IMR-90 (cell line): ENCODE measurements around the gene ING2. TPM values are rescaled to one million over a fixed set of nuclear protein-coding genes. Genes with fewer than 3 reads are reported as not detected.
A peak's percentile ranks its signal among the peaks of the same experiment; 100 is the strongest.

ENCODE experiments used
- ATAC-seq: fragments of 200-7000 bp; cut with Tn5 transposase; 2 replicates; pipeline ENCODE4 v1.9.1; 2020; ENCODE audit warnings: low read depth, mild to moderate bottlenecking, moderate library complexity
- BruUV-seq: library from RNA; stranded (reverse); fragments of 400-500 nt; replicated peaks from 2 replicates; lab custom pipeline; 2021; lab: Mats Ljungman, UMichigan
- CTCF ChIA-PET: fragments of 300-600 bp; formaldehyde crosslinking; extraction: SDS; loops from one replicate; lab custom pipeline; 2021; ENCODE audit warnings: antibody characterized with exemption; lab: Yijun Ruan, JAX
- POLR2A ChIA-PET: fragments of 300-600 bp; sonication (Branson Sonifier 250); formaldehyde crosslinking; loops from one replicate; lab custom pipeline; 2022; ENCODE audit warnings: antibody characterized with exemption; ENCODE audit not compliant: unreplicated experiment; lab: Charles Lee
- DNase-seq: peaks from one replicate; pipeline ENCODE4 v3.0.0; 2013
- H2AFZ ChIP-seq: replicated peaks from 2 replicates; pipeline ENCODE3; 2013; ENCODE audit warnings: low read length, mild to moderate bottlenecking; ENCODE audit not compliant: poor library complexity
- H2AK5ac ChIP-seq: 2 replicates; pipeline ENCODE4 v1.6.1; 2013; ENCODE audit warnings: low read depth, low read length, inconsistent platforms
- H2AK9ac ChIP-seq: replicated peaks from 2 replicates; pipeline ENCODE3; 2013; ENCODE audit warnings: mild to moderate bottlenecking, low read depth, low read length, moderate library complexity; ENCODE audit not compliant: poor library complexity
- H2BK120ac ChIP-seq: 2 replicates; pipeline ENCODE4 v1.6.1; 2013; ENCODE audit warnings: low read depth, low read length, inconsistent platforms
- H2BK15ac ChIP-seq: 3 replicates; pipeline ENCODE4 v1.6.1; 2013; ENCODE audit warnings: low read depth, low read length, inconsistent platforms
- H2BK20ac ChIP-seq: 2 replicates; pipeline ENCODE4 v1.6.1; 2013; ENCODE audit warnings: low read depth, mild to moderate bottlenecking, inconsistent platforms, low read length, moderate library complexity
- H2BK5ac ChIP-seq: 2 replicates; pipeline ENCODE4 v1.6.1; 2013; ENCODE audit warnings: mild to moderate bottlenecking, low read depth, low read length, inconsistent platforms; ENCODE audit not compliant: poor library complexity, severe bottlenecking
- H3K14ac ChIP-seq: replicated peaks from 2 replicates; pipeline ENCODE4 v1.6.1; 2013; ENCODE audit warnings: low read depth, low read length, inconsistent platforms
- H3K18ac ChIP-seq: 2 replicates; pipeline ENCODE4 v1.6.1; 2013; ENCODE audit warnings: low read depth, low read length, control low read depth
- H3K23ac ChIP-seq: 2 replicates; pipeline ENCODE4 v1.6.1; 2013; ENCODE audit warnings: low read depth, low read length, inconsistent platforms
- H3K27ac ChIP-seq: 2 replicates; pipeline ENCODE4 v1.5.1; 2013; ENCODE audit warnings: mild to moderate bottlenecking, control low read depth, low read length; ENCODE audit not compliant: insufficient read depth
- H3K27me3 ChIP-seq: 2 replicates; pipeline ENCODE4 v1.6.1; 2013; ENCODE audit warnings: low read length; ENCODE audit not compliant: control insufficient read depth, insufficient read depth
- H3K36me3 ChIP-seq: 2 replicates; pipeline ENCODE4 v1.6.1; 2013; ENCODE audit warnings: low read length, mixed read lengths; ENCODE audit not compliant: control insufficient read depth, insufficient read depth
- H3K4ac ChIP-seq: 2 replicates; pipeline ENCODE4 v1.6.1; 2013; ENCODE audit warnings: low read depth, low read length, inconsistent platforms
- H3K4me1 ChIP-seq: 2 replicates; pipeline ENCODE4 v1.6.1; 2013; ENCODE audit warnings: low read length, mixed read lengths; ENCODE audit not compliant: control insufficient read depth, insufficient read depth
- H3K4me2 ChIP-seq: 2 replicates; pipeline ENCODE4 v1.6.1; 2013; ENCODE audit warnings: low read depth, mild to moderate bottlenecking, control low read depth, low read length, moderate library complexity
- H3K4me3 ChIP-seq: 2 replicates; pipeline ENCODE4 v1.5.1; 2013; ENCODE audit warnings: low read depth, mild to moderate bottlenecking, control low read depth, low read length, moderate library complexity; ENCODE audit not compliant: insufficient read depth
- H3K56ac ChIP-seq: 2 replicates; pipeline ENCODE4 v1.6.1; 2013; ENCODE audit warnings: low read length, inconsistent platforms; ENCODE audit not compliant: insufficient read depth; ENCODE audit errors: extremely low read depth
- H3K79me1 ChIP-seq, 2 experiments: 2 replicates each; pipeline ENCODE4 v1.6.1; 2013; ENCODE audit warnings: low read length in 2 of 2, inconsistent platforms in 1 of 2, low read depth in 1 of 2
- H3K9ac ChIP-seq: 2 replicates; pipeline ENCODE4 v1.6.1; 2013; ENCODE audit warnings: low read depth, low read length, control low read depth
- H3K9me1 ChIP-seq: 2 replicates; pipeline ENCODE4 v1.6.1; 2013; ENCODE audit warnings: low read length, inconsistent platforms; ENCODE audit not compliant: insufficient read depth
- H3K9me3 ChIP-seq: 2 replicates; pipeline ENCODE4 v1.6.1; 2013; ENCODE audit warnings: low read length; ENCODE audit not compliant: control insufficient read depth, insufficient read depth
- H4K20me1 ChIP-seq: 2 replicates; pipeline ENCODE4 v1.6.1; 2013; ENCODE audit warnings: low read length, inconsistent platforms; ENCODE audit not compliant: insufficient read depth
- H4K5ac ChIP-seq: 2 replicates; pipeline ENCODE4 v1.6.1; 2013; ENCODE audit warnings: mild to moderate bottlenecking, low read depth, low read length, control low read depth
- H4K8ac ChIP-seq, 2 experiments: 2 replicates each; pipeline ENCODE4 v1.6.1; 2013; ENCODE audit warnings: low read depth in 2 of 2, low read length in 2 of 2, control low read depth in 1 of 2, inconsistent platforms in 1 of 2
- H4K91ac ChIP-seq: 2 replicates; pipeline ENCODE4 v1.6.1; 2013; ENCODE audit warnings: low read depth, low read length, inconsistent platforms; ENCODE audit not compliant: insufficient read depth
- CEBPB ChIP-seq: IDR thresholded peaks from 2 replicates; pipeline ENCODE4 v1.6.1; 2012; ENCODE audit warnings: low read depth, low read length, improper control_type of control experiment
- CHD1 ChIP-seq: IDR thresholded peaks from 2 replicates; pipeline ENCODE4 v1.6.1; 2012; ENCODE audit warnings: low read depth, low read length, improper control_type of control experiment
- CTCF ChIP-seq: conservative IDR thresholded peaks from 2 replicates; pipeline ENCODE4 v1.5.1; 2012; ENCODE audit warnings: mild to moderate bottlenecking, low read depth, low read length, improper control_type of control experiment
- ELK1 ChIP-seq: fragments of 150-350 bp; IDR thresholded peaks from 2 replicates; pipeline ENCODE4 v1.6.1; 2016; ENCODE audit warnings: low read depth, mild to moderate bottlenecking, low read length, moderate library complexity, borderline replicate concordance
- FOS ChIP-seq: fragments of 150-350 bp; IDR thresholded peaks from 2 replicates; pipeline ENCODE4 v1.6.1; 2016; ENCODE audit warnings: low read depth, low read length
- MAFK ChIP-seq: IDR thresholded peaks from 2 replicates; pipeline ENCODE4 v1.6.1; 2012; ENCODE audit warnings: low read depth, low read length, improper control_type of control experiment
- MAZ ChIP-seq: IDR thresholded peaks from 2 replicates; pipeline ENCODE4 v1.6.1; 2012; ENCODE audit warnings: low read depth, mild to moderate bottlenecking, low read length, improper control_type of control experiment, moderate library complexity, borderline replicate concordance
- NFE2L2 ChIP-seq: fragments of 150-350 bp; IDR thresholded peaks from 2 replicates; pipeline ENCODE4 v1.6.1; 2016; ENCODE audit warnings: low read depth, mild to moderate bottlenecking, low read length
- POLR2A ChIP-seq: IDR thresholded peaks from 2 replicates; pipeline ENCODE4 v1.6.1; 2012; ENCODE audit warnings: mild to moderate bottlenecking, low read depth, low read length
- RAD21 ChIP-seq: IDR thresholded peaks from 2 replicates; pipeline ENCODE4 v1.6.1; 2012; ENCODE audit warnings: low read length, improper control_type of control experiment
- RCOR1 ChIP-seq: IDR thresholded peaks from 2 replicates; pipeline ENCODE4 v1.6.1; 2012; ENCODE audit warnings: mild to moderate bottlenecking, low read length, improper control_type of control experiment; ENCODE audit not compliant: insufficient replicate concordance
- RFX5 ChIP-seq: IDR thresholded peaks from 2 replicates; pipeline ENCODE4 v1.8.0; 2012; ENCODE audit warnings: low read depth, mild to moderate bottlenecking, low read length, moderate library complexity
- SMC3 ChIP-seq: fragments of 150-350 bp; IDR thresholded peaks from 2 replicates; pipeline ENCODE4 v1.6.1; 2016; ENCODE audit warnings: low read depth, mild to moderate bottlenecking, antibody characterized with exemption, low read length, moderate library complexity
- USF2 ChIP-seq: fragments of 150-350 bp; IDR thresholded peaks from 2 replicates; pipeline ENCODE4 v1.6.1; 2017; ENCODE audit warnings: mild to moderate bottlenecking, antibody characterized with exemption, low read length, low read depth
- WGBS, 2 experiments: methylation state at CpG; one replicate each; pipeline versions ENCODE4 v1.1.5 to v1.1.7; 2013; ENCODE audit warnings: missing lambda C conversion rate in 2 of 2; ENCODE audit not compliant: insufficient read length in 1 of 2; ENCODE audit errors: extremely low coverage in 2 of 2; 5-methylcytosine and 5-hydroxymethylcytosine counted together
- dilution Hi-C: fragments of 300-500 bp; cut with HindIII; formaldehyde crosslinking; loops from one replicate; pipeline ENCODE4 v1.14.3; 2018; ENCODE audit warnings: low sequenced_read_pairs; ENCODE audit not compliant: unreplicated experiment
- in situ Hi-C: fragments of 300-500 bp; cut with MboI; formaldehyde crosslinking; loops from 3 replicates; pipeline ENCODE4 v1.14.3; 2019; ENCODE audit warnings: low sequenced_read_pairs, inconsistent platforms, mixed read lengths
- intact Hi-C: fragments of 100-400 bp; cut with micrococcal nuclease; formaldehyde crosslinking; loops from 2 replicates; pipeline ENCODE4 v1.10.0; 2022
- polyA plus RNA-seq, 3 experiments: library from polyadenylated mRNA; depleted of rRNA; stranded (reverse); fragments of >200 nt; gene quantifications; 2 replicates each; pipeline ENCODE4 v1.2.3, GENCODE V29; 2012; ENCODE audit warnings: low replicate concordance in 1 of 3
- total RNA-seq: library from RNA; depleted of rRNA; stranded (reverse); fragments of >200 nt; gene quantifications from 2 replicates; pipeline ENCODE4 v1.2.3, GENCODE V29; 2012

ING2 gene
- total and polyA plus RNA-seq, 2 of the 4 experiments (the other 2 are of a cell fraction): 2.5 to 9.5 TPM

- in situ Hi-C loops (no loop called here), dilution Hi-C loops (no loop called here), intact Hi-C loops (no loop called here)
- H2BK15ac ChIP-seq: no peak overlapping the region
- H3K79me1 ChIP-seq: no peaks in the 10 kb centered on the region
- H3K56ac ChIP-seq: no peak overlapping the region
- H4K91ac ChIP-seq: no peak overlapping the region
- no peak overlapping the region for H4K5ac ChIP-seq
- H2BK20ac ChIP-seq: no peak overlapping the region
- ChIA-PET CTCF (interaction anchor here (0.7 to 0.9 kb wide), 2 partner anchors 31 to 62 kb away, joined by 3 to 10 read pairs; no protein-coding TSS in a partner anchor), POLR2A (no interaction called here)
- no peak overlapping the region for H2BK120ac ChIP-seq
- H3K27ac ChIP-seq: no peak overlapping the region; the same call in 1 of the 2 replicates
- H2BK5ac ChIP-seq: no peak overlapping the region
- DNase-seq (no peak), ATAC-seq (no peak)
- H2AFZ ChIP-seq: peak overlapping the region; percentile 74
- no peaks in the 10 kb centered on the region for H3K9me1 ChIP-seq
- no peak overlapping the region; the same call in none of the 2 replicates for H3K4me2 ChIP-seq
- H3K36me3 ChIP-seq: no peaks in the 10 kb centered on the region
- TF ChIP-seq SMC3 (no peak), CHD1 (no peak), RCOR1 (no peak), ELK1 (no peak), USF2 (no peak), NFE2L2 (no peak), CEBPB (no peak), MAZ (no peak), MAFK (no peak), FOS (no peak), RFX5 (no peak), RAD21 (no peak), POLR2A (no peak), CTCF (no peak)
- H4K8ac ChIP-seq: no peak overlapping the region
- H2AK9ac ChIP-seq: no peak overlapping the region
- WGBS, 2 experiments: 71% methylated on average over 4 of the region's 13 CpGs; no CpG with 5 or more reads in 1 of the 2 experiments
- H3K4me1 ChIP-seq: peaks cover 8% of the 10 kb centered on the region; the same call in 1 of the 2 replicates
- peaks cover 4% of the 10 kb centered on the region for H3K9me3 ChIP-seq
- no peak overlapping the region for H3K14ac ChIP-seq
- H3K9ac ChIP-seq: no peak overlapping the region
- H3K4me3 ChIP-seq: no peak overlapping the region
- H3K23ac ChIP-seq: no peak overlapping the region
- H3K18ac ChIP-seq: no peak overlapping the region; the same call in 1 of the 2 replicates
- H2AK5ac ChIP-seq: no peak overlapping the region
- H4K20me1 ChIP-seq: no peaks in the 10 kb centered on the region
- no peak overlapping the region for H3K4ac ChIP-seq
- H3K27me3 ChIP-seq: no peaks in the 10 kb centered on the region; the same call in 1 of the 2 replicates
- no TSS peak for BruUV-seq
These were observed 35.7 kb downstream of the ING2 start for GRCh38 chr4:183540410-183541009.
